AG09309 (cell line): ENCODE measurements around the gene MYLK.

ENCODE experiments used
- DNase-seq: peaks from one replicate; pipeline ENCODE4 v3.0.0-alpha.2; 2010; ENCODE audit warnings: low read depth
- H3K4me3 ChIP-seq: 2 replicates; pipeline ENCODE4 v1.5.1; 2011; ENCODE audit warnings: mild to moderate bottlenecking, low read depth, low read length, moderate library complexity; ENCODE audit not compliant: control insufficient read depth
- CTCF ChIP-seq: IDR thresholded peaks from 2 replicates; pipeline ENCODE4 v1.5.1; 2011; ENCODE audit warnings: mild to moderate bottlenecking, low read depth, low read length, inconsistent platforms; ENCODE audit not compliant: insufficient read depth, control insufficient read depth; ENCODE audit errors: missing control alignments

The MYLK gene

GRCh38 chr3:123834631-123835030 lies 49.5 kb downstream of the MYLK start:
- peak; percentile 93 for DNase-seq
- no peak for TF ChIP-seq CTCF
- H3K4me3 ChIP-seq, result no peak overlapping the region

- no peak for DNase-seq
- no peak overlapping the region for H3K4me3 ChIP-seq
- TF ChIP-seq CTCF, result no peak
These were observed 50.7 kb downstream of the MYLK start for GRCh38 chr3:123833398-123833785.

- no peak for DNase-seq
- H3K4me3 ChIP-seq, result no peak overlapping the region
- no peak for TF ChIP-seq CTCF
These were observed 51.3 kb downstream of the MYLK start for GRCh38 chr3:123832692-123833397.

GRCh38 chr3:123831420-123831819 lies 52.7 kb downstream of the MYLK start:
- H3K4me3 ChIP-seq, result no peak overlapping the region
- TF ChIP-seq CTCF, result no peak
- no peak for DNase-seq

GRCh38 chr3:123821920-123822319 lies 62.2 kb downstream of the MYLK start:
- no peak for TF ChIP-seq CTCF
- DNase-seq, result no peak
- no peak overlapping the region for H3K4me3 ChIP-seq

- DNase-seq, result no peak
- no peak for TF ChIP-seq CTCF
- no peak overlapping the region for H3K4me3 ChIP-seq
These were observed 64.2 kb downstream of the MYLK start for GRCh38 chr3:123819949-123820348.
